Neutrophil (primary cell): Measurements from ENCODE around the gene STUB1.

Experiments used
- H3K27ac ChIP-seq: fragments of 200-600 bp; sonication (generic); 2 replicates; pipeline ENCODE4 v1.5.1; 2016; ENCODE audit warnings: mild to moderate bottlenecking, moderate library complexity
- H3K27me3 ChIP-seq: fragments of 200-600 bp; sonication (generic); 2 replicates; pipeline ENCODE4 v1.6.0; 2016; ENCODE audit warnings: mild to moderate bottlenecking
- H3K36me3 ChIP-seq: fragments of 200-600 bp; sonication (generic); 2 replicates; pipeline ENCODE4 v1.5.1; 2017
- H3K4me1 ChIP-seq, 2 experiments: fragments of 200-600 bp in 1 of 2; sonication (generic) in 1 of 2; 1 replicate in 1 of 2; 2 replicates in 1 of 2; pipeline versions ENCODE4 v1.5.1 to v1.6.1; 2013 to 2016; ENCODE audit warnings: low read depth in 1 of 2, low read length in 1 of 2, mild to moderate bottlenecking in 1 of 2, moderate library complexity in 1 of 2; ENCODE audit not compliant: control insufficient read depth in 1 of 2, insufficient read depth in 1 of 2
- H3K4me3 ChIP-seq, 2 experiments: fragments of 200-600 bp in 1 of 2; sonication (generic) in 1 of 2; 1 replicate in 1 of 2; 2 replicates in 1 of 2; pipeline ENCODE4 v1.5.1; 2013 to 2016; ENCODE audit warnings: low read depth in 1 of 2, low read length in 1 of 2, mild to moderate bottlenecking in 1 of 2, moderate library complexity in 1 of 2
- H3K9me3 ChIP-seq: fragments of 200-600 bp; sonication (generic); 2 replicates; pipeline ENCODE4 v1.5.1; 2016
- CTCF ChIP-seq: fragments of 200-600 bp; sonication (generic); IDR thresholded peaks from 2 replicates; pipeline ENCODE4 v1.5.1; 2016; ENCODE audit warnings: antibody characterized with exemption

The STUB1 gene

GRCh38 chr16:660132-660458, 20.1 kb upstream of the STUB1 start:
- peak overlapping the region; percentile 44 for H3K27ac ChIP-seq
- H3K9me3 ChIP-seq: no peaks in the 10 kb centered on the region
- H3K36me3 ChIP-seq: peaks cover 6% of the 10 kb centered on the region
- no peak for TF ChIP-seq CTCF
- H3K4me1 ChIP-seq: peaks cover 9 to 13% of the 10 kb centered on the region in 2 experiments
- H3K4me3 ChIP-seq: peak overlapping the region in 1 of 2 experiments; percentile 45
- H3K27me3 ChIP-seq: no peaks in the 10 kb centered on the region

GRCh38 chr16:660459-661183, 19.6 kb upstream of the STUB1 start:
- H3K4me3 ChIP-seq: peak overlapping the region; percentile 31 to 45
- no peaks in the 10 kb centered on the region for H3K9me3 ChIP-seq
- peaks cover 9 to 13% of the 10 kb centered on the region in 2 experiments for H3K4me1 ChIP-seq
- peak; percentile 72 for TF ChIP-seq CTCF
- peak overlapping the region; percentile 44 for H3K27ac ChIP-seq
- peaks cover 4% of the 10 kb centered on the region for H3K36me3 ChIP-seq
- no peaks in the 10 kb centered on the region for H3K27me3 ChIP-seq

- H3K4me1 ChIP-seq: peaks cover 9 to 13% of the 10 kb centered on the region in 2 experiments
- no peaks in the 10 kb centered on the region for H3K27me3 ChIP-seq
- no peak for TF ChIP-seq CTCF
- no peaks in the 10 kb centered on the region for H3K9me3 ChIP-seq
- no peak overlapping the region for H3K4me3 ChIP-seq
- no peaks in the 10 kb centered on the region for H3K36me3 ChIP-seq
- peak overlapping the region; percentile 4 for H3K27ac ChIP-seq
Measured at GRCh38 chr16:661184-661821, 18.9 kb upstream of the STUB1 start.

- Histone ChIP-seq H3K27ac (no peak overlapping the region), H3K9me3 (no peaks in the 10 kb centered on the region), H3K27me3 (no peaks in the 10 kb centered on the region), H3K4me3 (no peak overlapping the region), H3K36me3 (no peaks in the 10 kb centered on the region), H3K4me1 (peaks cover 9 to 13% of the 10 kb centered on the region in 2 experiments)
- TF ChIP-seq CTCF: no peak
Measured at GRCh38 chr16:662095-662494, 18.1 kb upstream of the STUB1 start.

- Histone ChIP-seq H3K27me3 (no peaks in the 10 kb centered on the region), H3K4me3 (no peak overlapping the region), H3K4me1 (peaks cover 13 to 16% of the 10 kb centered on the region in 2 experiments), H3K36me3 (no peaks in the 10 kb centered on the region), H3K27ac (no peak overlapping the region), H3K9me3 (no peaks in the 10 kb centered on the region)
- no peak for TF ChIP-seq CTCF
Measured at GRCh38 chr16:662597-662996, 17.6 kb upstream of the STUB1 start.
